CD1c-positive myeloid dendritic cell (primary cell): ENCODE measurements around the gene HOXB3.

ENCODE experiments used
- DNase-seq: peaks from one replicate; pipeline ENCODE4 v3.0.0-alpha.2; 2016; ENCODE audit errors: extremely low spot score

Gene HOXB3

DNA sequence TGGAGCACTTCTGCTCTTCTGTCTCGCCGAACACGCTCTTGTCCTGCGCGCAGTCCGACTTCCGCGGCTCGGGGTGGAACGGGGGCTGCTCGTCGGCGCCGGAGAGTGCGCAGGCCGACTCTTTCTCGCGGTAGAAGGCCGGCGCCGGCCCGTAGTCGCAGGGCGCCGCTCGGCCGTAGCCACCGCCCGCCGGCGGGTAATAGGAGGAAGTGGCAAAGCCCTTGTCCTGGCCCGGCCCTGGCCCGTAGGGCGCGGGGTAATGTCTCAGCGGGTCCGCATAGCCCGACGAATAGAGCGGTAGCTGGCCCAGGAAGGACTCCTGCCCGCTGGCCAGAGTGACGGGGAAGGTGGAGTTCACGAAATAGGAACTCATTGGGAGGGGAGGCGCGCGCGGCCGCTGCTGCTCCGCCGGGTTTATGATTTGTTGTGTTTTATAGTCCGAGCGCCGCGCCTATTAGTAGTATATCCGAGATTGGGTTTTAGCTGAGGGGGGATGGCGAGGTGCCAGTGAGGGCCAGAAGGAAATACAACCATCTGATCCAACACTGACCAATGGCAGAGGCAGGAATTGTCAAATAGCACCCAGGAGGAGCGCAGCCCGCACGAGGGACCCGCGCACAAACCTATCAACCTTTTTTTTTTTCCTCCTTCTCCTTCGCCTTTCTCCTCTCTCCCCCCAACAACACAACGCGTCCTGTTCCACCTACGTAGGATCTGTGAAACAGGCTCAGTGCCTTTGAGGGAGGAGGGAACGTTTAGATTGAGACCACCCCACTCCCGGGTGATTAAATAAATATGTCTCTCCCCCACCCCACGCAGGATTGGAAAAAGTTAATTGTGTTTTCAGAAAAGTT, 8.0 kb upstream of the HOXB3 start:
- peak; percentile 72 for DNase-seq

DNA sequence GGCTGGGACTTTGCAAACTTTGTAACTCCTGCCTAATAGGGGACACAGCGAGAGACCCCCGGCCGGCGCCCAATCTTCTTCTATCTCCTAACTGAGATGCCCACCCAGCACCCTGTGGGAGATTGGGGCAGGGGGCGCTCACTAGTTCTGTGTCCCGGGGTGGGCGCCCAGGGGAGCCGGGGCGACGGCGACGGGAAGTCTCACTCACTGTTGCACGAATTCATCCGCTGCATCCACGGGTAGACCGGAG, 7.4 kb upstream of the HOXB3 start:
- no peak for DNase-seq

DNA sequence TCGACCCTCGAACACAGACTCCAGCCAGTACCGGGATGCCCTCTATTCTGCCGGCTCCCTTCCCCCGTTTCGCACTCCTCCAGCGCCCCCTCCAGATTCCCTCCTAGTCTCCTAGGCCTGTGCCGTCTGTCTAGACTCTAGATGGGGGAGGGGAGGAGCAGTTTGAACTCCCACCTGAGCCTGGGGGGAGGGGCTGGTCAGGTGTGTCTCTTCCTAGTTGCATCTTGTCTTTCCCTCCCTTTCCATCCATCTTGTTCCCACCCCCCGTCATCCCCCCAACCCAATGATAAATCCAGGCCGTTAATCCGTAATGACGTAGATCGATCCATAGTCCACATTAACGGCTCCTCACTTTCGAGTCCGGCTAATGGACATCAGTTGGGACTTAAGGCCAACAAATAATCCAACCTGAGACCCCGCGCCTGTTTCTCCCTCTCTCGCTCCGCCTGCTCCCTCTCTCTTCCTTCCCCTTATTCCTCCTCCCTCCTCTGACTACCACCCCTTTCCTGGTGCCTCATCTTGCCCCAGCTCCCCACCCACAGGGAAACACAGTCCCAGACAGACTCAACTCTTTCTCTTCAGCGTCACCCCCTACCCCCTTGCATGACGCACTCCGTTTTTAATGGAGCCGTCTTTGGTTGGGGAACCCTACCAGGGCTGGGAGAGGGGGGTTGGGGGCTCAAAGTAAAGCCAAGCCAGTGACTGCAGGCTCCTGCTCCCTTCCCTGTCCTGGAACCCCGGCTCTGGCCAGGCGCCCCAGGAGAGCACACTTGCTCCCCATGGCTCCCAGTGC, 6.9 kb upstream of the HOXB3 start:
- no peak for DNase-seq

DNA sequence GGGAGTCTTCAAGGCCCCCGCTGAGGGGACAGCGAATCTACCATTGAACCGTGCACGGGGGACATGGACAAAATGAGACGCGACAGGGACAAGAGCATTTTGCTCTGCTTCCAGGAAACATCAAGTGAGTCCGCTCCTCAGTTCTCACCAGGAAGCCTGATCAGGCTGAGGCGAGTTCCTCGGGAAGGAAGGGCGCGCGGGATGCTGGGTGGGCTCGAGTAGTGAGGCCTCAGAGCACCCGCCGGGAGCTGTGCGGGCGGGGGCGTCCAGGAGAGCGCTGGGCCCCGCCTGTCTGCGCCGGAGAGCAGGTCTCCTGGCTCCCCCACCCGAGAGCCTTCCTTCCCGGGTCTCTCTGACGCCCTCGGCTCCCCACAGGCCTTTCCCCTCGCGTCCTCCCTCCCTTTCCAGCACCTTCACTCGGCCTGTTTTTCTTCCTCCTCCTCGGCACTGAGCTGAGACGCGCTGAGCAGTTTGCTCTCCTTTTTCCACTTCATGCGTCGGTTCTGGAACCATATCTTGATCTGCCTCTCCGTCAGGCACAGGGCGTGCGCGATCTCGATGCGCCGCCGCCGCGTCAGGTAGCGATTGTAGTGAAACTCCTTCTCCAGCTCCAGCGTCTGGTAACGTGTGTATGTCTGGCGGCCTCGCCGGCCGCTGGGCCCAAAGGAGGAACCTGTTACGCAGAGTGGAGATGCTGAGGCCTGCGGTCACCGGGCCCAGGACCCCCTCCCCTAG, 6.1 kb upstream of the HOXB3 start:
- peak; percentile 16 for DNase-seq

DNA sequence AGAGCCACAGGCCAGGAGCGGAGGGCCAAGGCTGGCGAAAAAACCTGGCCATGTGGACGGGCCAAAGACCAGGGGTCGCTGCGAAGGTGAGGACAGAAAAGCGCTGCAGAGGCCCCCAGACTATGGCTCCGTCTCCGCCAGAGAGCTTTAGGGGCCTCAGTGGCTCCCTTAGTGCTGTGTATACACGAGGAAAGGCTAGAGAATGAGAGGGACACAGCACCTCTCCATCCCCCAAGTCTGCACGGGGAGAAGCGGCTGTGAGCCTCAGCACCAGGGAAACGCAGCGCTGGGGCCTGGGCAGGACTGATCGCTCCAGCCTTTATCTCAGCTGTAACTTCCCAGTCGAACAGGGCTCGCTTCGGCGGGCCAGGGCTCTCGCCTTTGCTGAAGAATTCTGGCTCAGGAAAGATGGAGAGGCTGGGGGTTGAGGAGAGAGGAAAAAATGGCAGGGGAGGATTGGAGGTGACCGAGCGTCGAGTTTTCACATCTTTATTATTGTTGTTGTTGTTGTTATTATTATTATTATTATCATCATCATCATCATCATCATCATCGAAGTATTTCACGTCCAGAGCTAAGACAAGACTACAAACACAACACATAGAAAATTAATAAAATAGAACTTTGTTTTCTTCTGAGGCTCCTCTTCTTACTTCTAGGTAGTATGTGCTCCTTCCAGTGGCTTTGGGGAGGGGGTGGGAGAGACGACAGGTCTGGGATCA, 5.4 kb upstream of the HOXB3 start:
- no peak for DNase-seq

DNA sequence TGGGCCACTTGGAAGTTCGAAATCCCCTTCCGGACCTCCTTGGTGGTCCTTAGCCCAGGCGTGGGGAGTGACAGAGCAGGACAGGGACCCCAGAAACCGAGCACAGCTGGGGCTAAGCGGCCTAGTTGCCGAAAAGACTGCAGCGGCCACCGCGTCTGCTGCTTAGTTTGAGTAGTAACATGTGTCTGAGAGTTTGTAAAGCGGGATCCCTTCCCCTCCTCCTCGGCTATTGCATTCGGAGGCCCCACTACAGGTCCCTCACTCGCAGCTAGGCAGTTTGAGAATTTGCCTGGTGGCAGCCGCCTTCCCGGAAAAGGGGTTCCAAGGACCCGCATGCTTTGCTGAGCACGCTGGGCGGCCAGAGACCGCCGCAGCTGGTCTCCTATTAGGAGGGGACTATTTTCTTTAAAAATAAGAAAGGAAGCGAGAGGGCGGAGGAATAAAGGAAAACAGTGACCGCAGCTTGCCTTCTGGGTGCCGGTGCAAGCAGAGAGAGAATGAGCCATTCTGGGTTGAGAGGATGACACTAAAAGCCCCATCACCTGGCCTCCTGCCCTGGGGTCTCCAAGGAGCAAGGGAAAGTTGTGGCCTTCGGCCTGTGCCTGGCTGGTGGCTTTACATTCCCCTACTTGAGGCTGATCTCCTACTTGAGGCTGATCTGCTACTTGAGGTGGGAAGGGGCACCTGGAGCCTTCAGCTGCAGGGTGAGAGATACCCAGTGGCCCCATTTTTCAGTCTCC, 4.7 kb upstream of the HOXB3 start:
- DNase-seq, result no peak

DNA sequence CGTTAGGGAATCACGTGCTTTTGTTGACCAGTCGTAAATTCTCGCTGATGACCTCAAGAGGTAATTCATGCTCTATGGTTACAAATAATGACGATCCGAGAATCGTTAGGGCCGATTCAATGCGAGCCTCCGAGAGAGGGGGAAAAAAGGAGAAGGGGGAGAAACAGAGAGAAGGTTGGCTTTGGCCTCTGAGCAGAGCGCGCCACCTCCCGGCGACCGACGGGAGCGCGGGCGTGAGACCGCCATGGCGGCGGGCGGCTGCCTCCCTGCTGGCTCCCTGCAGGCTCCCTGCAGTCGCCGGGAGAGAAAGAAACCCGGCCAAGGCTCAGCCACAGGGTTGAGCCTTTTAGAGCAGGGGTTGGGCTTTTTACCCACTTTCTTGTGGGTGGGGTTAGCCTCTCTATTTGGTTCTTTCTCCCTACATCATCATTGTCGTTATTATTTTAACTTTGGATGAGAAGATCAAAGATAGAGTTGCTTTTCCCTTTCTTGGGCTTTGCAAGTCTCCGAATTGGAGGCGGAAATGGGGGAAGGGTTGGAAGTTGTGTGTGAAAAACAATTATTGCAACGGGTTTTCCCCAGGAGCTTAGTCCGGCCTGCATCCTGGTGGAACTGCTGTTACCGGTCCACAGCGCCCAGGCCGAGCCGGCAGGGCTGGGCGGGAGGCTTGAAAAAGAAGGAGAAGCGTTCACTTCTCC, 3.9 kb upstream of the HOXB3 start:
- peak; percentile 81 for DNase-seq

DNA sequence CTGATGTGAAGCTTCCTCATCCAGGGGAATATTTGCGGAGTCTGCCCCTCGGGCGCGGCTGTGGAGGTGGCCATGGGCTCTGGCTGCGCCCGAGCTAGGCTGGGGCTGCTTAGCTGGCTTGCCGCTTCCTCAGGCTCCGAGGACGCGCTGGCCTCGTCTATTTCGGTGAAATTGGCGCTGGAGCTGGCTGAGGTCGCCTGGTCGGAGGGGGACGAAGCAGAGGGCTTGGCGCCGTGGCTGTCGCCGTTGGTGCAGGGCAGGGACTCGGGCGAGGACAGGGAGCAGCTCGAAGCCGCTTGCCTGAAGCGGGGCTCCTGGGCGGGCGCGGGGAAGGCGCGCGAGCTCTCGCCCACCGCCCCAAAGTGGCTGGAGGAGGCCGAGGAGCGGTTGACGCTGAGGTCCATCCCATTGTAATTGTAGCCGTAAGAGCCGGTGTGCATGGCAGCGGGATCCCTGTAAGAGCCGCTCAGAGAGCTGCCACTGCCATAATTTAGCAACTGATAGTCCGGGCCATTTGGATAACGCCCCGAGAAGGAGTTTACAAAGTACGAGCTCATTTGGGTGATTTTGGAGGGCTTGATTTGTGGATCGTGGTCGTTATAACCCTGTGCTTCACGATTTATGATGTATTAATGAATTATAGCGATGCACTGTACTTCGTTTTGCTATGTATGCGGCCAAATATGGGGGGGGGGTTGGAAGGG, 3.2 kb upstream of the HOXB3 start, which contains the start of gene HOXB5:
Gene HOXB5, minus strand, starts transcription at position 654 of the 704 bp plus-strand sequence. Its CDS starts 97 bp downstream, at position 557.
- peak; percentile 4 for DNase-seq

DNA sequence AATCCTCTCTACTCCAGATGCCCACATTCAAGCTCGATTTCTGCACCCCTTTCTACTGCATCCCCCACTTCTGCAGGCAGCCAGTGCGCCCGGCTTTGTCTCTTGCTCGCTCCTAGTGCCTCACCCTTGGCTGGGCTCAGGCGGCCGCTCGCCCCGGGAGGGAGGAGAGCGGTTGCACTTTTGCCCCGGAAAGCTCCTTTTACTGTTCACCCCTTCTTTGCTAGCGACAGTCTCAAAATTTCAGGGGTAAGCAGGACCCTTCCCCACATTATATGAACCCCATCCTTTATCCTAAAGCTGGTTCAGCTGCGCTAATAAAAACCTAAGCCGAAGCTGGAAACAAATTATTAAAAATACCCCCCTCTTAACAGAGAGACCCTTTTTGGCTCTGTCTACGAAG, 2.5 kb upstream of the HOXB3 start:
- DNase-seq, result no peak

DNA sequence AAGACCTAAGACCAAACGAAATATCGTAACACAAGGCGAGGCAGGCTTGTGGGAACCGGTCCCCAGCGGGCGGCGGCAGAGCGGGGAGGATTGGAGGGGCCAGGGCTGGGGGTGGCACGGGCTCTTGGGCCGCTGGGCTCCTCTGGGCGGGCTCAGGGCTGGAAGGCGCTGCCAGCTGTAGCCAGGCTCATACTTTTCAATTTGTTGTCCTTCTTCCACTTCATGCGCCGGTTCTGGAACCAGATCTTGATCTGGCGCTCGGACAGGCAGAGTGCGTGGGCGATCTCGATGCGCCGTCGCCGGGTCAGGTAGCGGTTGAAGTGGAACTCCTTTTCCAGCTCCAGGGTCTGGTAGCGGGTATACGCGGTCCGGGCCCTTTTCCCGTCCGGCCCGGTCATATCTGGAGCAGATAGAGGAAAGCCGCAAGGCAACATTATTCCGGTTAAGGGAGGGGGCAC, 2.0 kb upstream of the HOXB3 start:
- DNase-seq, result no peak

DNA sequence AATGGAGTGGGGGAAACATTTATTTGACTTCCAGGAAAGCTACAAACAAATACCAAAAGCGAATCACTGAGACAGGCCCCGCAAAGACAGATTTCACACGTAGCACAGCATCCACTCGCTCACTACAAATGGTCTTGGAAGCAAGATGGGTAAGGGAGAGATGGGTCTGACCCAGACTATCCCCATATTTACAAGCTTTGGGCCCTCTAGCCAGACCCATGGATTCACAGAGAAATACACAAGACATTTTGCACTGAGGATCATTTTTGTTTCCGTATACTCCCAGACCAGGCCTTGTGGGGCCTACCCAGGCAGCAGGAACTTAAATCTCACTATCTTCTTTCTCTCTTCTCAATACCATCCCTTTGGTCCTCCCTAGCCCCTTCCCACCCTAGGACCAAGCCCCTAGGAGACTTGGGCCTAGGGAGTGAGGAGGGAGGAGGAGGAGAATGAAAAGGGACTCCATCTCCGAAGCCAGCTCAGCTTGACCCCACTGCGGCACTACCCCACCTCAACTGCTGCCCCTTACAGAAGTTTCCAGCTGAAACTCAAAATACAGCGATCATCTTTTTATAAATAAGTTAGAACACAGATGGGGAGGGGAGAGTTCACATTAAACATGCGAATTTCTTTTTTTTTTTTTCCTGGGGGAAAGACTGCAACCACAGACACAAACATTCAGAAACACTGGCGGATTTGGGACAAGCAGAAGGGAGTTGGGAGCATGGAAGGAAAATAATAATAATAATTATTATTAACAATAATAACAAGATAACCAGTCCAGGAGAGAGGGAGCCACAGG, 1.4 kb upstream of the HOXB3 start:
- DNase-seq, result no peak

DNA sequence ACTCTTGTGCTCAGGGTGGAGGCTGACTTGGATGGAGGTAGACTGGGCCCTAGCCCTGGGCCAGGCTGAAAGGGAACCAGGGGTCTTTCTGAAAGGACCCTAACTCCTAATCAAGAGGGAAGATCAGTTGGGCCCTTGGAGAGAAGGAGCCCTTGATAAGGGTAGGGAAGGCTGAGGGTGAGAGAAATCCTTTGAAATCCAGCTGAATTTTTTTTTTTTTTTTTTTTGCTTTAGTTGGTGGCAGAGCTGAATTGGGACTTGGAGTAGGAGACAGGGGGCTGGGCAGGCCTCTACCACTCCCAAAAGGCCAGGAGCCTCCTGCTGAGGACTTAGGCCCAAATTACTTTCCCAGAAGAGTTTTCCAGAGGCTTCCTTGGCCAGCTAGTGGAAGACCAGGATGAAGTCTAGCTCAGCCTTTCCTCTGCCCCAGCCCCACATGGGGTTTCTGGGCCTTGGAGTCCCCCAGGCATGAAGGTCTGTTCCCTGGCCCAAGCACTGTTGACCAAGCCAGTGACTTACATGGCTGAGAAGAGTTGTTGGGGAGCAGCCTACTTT, 643 bp upstream of the HOXB3 start:
- no peak for DNase-seq

DNA sequence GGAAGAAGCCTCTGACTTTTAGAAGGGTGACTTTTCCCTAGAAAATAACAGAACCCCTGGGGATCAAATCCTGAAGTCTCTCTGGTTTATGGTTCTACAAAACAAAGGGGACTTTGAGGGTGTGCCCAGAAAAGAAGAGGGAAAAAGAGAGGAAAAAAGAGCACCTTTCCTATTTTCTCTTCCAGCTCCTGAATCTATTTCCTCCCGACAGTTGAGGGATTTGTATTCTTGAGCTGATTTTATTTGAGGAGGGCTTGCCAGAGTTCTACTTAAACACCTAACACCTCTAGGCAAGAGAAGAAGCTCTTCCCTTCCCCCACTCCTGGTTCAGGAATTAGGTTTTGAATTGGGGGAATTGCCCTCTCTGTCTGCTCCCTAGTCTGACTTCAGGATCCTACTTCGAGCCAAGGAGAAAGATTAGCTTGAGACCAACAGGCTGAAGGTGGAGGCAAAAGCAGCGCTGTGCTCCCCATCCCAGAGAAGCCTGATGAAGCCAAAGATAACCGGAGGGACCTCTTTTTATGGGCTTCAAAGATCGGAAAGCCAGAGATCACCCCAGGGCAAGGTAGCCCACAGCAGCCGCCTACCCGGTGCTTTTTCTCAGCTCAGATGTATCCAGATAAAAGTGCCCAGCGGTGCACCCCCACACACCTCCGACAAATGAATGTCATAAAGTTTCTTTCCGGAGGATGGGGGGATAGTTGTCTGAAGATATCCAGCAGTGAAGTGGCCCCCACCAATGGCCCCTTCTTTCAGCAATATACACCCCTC, 796 bp downstream of the HOXB3 start:
- DNase-seq, result no peak

DNA sequence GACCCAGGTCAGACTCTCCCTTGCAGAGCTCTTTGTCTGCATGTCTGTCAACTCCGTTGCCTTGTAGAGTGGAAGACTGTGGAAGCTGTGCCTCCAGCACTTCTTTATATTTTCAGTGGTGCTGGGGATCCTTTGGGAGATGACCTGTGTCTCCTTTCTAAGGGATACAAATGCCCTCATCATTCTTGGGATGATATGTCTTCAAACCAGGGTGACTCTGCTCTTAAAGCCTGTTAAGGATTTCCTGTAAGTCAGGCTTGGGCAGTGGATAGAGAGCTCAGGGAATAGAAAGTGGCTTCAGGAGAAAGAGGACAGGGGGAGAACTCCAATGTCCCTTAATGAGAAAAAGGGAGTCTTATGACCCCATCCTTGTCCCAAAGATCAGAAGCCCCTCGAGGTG, 1.5 kb downstream of the HOXB3 start:
- no peak for DNase-seq

DNA sequence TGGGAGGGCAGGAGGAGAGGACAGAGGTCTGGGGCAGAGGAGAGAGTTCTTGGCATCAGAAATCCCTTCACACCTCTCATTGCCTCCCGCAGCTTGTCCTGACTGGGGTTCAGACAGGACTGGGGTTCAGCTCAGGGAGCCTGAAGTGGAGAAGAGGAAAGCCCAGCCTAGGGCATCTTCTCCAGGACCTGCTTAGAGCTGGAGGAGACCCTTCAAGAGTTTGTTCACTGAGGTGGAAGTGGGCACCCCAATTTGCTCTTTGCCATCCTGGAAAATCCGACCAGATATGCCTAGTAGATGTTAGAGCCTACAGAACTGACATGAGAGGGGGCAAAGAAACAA, 2.0 kb downstream of the HOXB3 start:
- DNase-seq, result no peak

DNA sequence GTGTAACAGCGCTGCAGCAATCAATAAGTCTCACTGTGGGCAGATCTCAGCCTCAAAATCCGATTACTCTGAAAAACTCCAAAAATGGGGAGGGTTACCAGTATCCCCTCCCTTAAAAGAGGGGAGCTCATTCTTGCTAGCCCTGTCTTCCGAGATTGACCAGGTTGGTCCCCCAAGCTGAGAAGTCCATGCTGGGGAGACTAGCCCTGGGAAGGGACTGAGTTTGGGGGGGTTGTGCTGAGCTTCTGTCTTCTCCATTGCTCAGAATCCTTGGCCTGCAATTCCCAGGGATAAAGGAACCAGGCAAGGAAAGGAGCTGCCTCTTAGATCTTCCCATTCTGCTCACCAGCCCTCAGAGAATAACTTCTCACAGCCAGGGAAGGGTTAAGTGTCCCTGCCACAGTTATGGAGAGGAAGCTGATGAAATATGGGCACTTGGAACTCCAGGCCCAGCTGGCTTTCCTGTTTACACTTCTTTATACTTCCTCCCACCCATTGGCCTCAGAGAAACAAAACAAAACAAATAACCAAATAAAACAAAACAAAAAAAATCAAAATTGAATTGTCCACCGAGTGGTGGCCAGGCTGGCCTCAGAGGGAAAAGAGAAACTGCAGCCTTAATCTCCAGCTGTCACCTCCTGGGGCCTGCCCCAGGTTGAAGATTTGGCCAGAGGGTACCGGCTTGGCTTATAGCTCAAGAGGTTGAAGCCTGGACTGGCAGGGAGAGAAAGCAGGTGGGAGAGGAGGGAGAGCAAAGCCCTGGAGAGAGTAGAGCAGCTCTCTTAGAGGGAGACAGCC, 2.6 kb downstream of the HOXB3 start:
- no peak for DNase-seq
